ENCODE data around the gene TLL1. TPM values are rescaled to one million over a fixed set of nuclear protein-coding genes. Genes with fewer than 3 reads are reported as not detected.

The TLL1 gene
- total RNA-seq, 1 experiment from 2014 or later = 0.37 TPM

DNA sequence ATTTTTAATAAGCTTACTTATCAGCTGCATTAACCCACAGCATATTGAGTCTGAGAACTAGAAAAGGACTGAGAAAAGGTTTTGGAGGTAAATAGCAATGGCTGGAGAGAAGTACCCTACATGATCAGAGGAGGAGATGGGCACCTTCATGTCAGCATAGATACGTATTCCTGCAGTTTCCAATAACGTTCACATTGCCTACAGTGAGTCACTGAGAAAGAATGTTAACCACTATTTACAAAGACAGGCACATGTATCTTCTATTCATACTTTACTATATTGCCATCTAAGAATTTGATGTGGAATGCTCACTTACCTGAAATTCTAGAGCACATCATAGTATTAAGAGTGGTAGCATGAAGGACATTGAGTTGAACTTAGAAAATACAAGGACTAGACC, 92.5 kb downstream of the TLL1 start:
- TF ChIP-seq CBX3 (IDR thresholded peaks at IDR 0.05; ENCODE audit: low read depth) = no peak
- TF ChIP-seq ZFX (IDR thresholded peaks at IDR 0.05) = no peak
- no peak for TF ChIP-seq TCF7L2 (IDR thresholded peaks at IDR 0.05; ENCODE audit: borderline replicate concordance, extremely low read depth, insufficient read depth, insufficient read length)
- TF ChIP-seq POLR2AphosphoS5 (IDR thresholded peaks at IDR 0.05; ENCODE audit: low read depth, low read length) = no peak
- TF ChIP-seq EZH2 (IDR thresholded peaks at IDR 0.05) = no peak
- no peak for TF ChIP-seq EZH2phosphoT487 (IDR thresholded peaks at IDR 0.05; ENCODE audit: borderline replicate concordance)
- TF ChIP-seq SP1 (IDR thresholded peaks at IDR 0.05; ENCODE audit: low read depth) = no peak
- no peak for TF ChIP-seq CEBPB (IDR thresholded peaks at IDR 0.05; ENCODE audit: low read depth)
- TF ChIP-seq FOSL1 (IDR thresholded peaks at IDR 0.05; ENCODE audit: low read depth) = no peak
- no peak for TF ChIP-seq JUND (IDR thresholded peaks at IDR 0.05)
- TF ChIP-seq RAD21 (IDR thresholded peaks at IDR 0.05; ENCODE audit: low read depth) = no peak
- no peak for TF ChIP-seq POLR2A (IDR thresholded peaks at IDR 0.05; ENCODE audit: borderline replicate concordance, extremely low read depth, insufficient read depth, insufficient read length)
- TF ChIP-seq, protein P1, sequence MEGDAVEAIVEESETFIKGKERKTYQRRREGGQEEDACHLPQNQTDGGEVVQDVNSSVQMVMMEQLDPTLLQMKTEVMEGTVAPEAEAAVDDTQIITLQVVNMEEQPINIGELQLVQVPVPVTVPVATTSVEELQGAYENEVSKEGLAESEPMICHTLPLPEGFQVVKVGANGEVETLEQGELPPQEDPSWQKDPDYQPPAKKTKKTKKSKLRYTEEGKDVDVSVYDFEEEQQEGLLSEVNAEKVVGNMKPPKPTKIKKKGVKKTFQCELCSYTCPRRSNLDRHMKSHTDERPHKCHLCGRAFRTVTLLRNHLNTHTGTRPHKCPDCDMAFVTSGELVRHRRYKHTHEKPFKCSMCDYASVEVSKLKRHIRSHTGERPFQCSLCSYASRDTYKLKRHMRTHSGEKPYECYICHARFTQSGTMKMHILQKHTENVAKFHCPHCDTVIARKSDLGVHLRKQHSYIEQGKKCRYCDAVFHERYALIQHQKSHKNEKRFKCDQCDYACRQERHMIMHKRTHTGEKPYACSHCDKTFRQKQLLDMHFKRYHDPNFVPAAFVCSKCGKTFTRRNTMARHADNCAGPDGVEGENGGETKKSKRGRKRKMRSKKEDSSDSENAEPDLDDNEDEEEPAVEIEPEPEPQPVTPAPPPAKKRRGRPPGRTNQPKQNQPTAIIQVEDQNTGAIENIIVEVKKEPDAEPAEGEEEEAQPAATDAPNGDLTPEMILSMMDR (IDR thresholded peaks at IDR 0.05 in 2 of 3, conservative IDR thresholded peaks at IDR 0.05 in 1 of 3; ENCODE audit: borderline replicate concordance in 1 of 3, insufficient read depth in 1 of 3, low read depth in 2 of 3, low read length in 2 of 3) = no peak
- no peak for TF ChIP-seq YY1 (IDR thresholded peaks at IDR 0.05; ENCODE audit: extremely low read depth, insufficient replicate concordance, low read depth, low read length)
- Histone ChIP-seq H3K9me2 (ENCODE audit: insufficient read depth) (no peaks in the 10 kb centered on the region), H3K9ac (ENCODE audit: low read length) (no peak overlapping the region), H3K79me2 (ENCODE audit: insufficient read depth, low read length) (no peaks in the 10 kb centered on the region), H3K27me3 (ENCODE audit: insufficient read depth, low read length) (no peaks in the 10 kb centered on the region), H3K36me3 (ENCODE audit: control insufficient read depth in 1 of 2, insufficient read depth in 2 of 2, low read length in 2 of 2) (no peaks in the 10 kb centered on the region), H2AFZ (ENCODE audit: low read depth, low read length, poor library complexity, severe bottlenecking) (peak overlapping the region; percentile 29), H3K9me3 (ENCODE audit: control insufficient read depth in 1 of 2, insufficient read depth in 1 of 2, low read depth in 1 of 2, low read length in 2 of 2) (no peaks in the 10 kb centered on the region), H3K4me2 (ENCODE audit: low read length) (peak overlapping the region; percentile 42), H4K20me1 (ENCODE audit: insufficient read depth) (no peaks in the 10 kb centered on the region), H3K4me3 (replicated peaks in 1 of 2; ENCODE audit: low read depth in 1 of 2, low read length in 2 of 2) (no peak overlapping the region), H3K27ac (ENCODE audit: low read depth, low read length) (no peak overlapping the region), H3K4me1 (ENCODE audit: control insufficient read depth in 1 of 2, insufficient read depth in 2 of 2, low read length in 2 of 2) (peaks cover 0 to 13% of the 10 kb centered on the region in 2 experiments; a peak in 2 of 4 replicates)
- peak; percentile 53 for ATAC-seq
- BruUV-seq (replicated peaks) = no TSS peak
- ChIA-PET CTCF (no interaction called here), POLR2A (no interaction called here), RAD21 (ENCODE audit: low non-redundant PET in 1 of 2, low total read pairs in 2 of 2, uncharacterized antibody in 2 of 2, unreplicated experiment in 2 of 2) (no interaction called here)
- intact Hi-C loops (cut with micrococcal nuclease) = no loop called here
- DNase-seq (ENCODE audit: low read depth, low spot score) = no peak

Data from HCT116 (cell line).